DMS79 (cell line): Measurements from ENCODE around the gene FUT6.
"Not testable (repeated sequence)": the region's sequence is repeated elsewhere in the genome, so short reads cannot be mapped to it uniquely, and the experiment has no call there.

Source experiments
- DNase-seq: peaks from one replicate; lab custom pipeline; 2025; lab: John Stamatoyannopoulos, UW

FUT6 gene, protein sequence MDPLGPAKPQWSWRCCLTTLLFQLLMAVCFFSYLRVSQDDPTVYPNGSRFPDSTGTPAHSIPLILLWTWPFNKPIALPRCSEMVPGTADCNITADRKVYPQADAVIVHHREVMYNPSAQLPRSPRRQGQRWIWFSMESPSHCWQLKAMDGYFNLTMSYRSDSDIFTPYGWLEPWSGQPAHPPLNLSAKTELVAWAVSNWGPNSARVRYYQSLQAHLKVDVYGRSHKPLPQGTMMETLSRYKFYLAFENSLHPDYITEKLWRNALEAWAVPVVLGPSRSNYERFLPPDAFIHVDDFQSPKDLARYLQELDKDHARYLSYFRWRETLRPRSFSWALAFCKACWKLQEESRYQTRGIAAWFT

GRCh38 chr19:5839065-5840017 lies at the start of gene FUT6:
FUT6 (minus strand) TSS chr19:5839702; CDS start chr19:5832567, 7,135 bp downstream.
- DNase-seq: no peak

GRCh38 chr19:5884065-5884811 lies 44.7 kb upstream of the FUT6 start:
- not testable (repeated sequence) for DNase-seq

DNA sequence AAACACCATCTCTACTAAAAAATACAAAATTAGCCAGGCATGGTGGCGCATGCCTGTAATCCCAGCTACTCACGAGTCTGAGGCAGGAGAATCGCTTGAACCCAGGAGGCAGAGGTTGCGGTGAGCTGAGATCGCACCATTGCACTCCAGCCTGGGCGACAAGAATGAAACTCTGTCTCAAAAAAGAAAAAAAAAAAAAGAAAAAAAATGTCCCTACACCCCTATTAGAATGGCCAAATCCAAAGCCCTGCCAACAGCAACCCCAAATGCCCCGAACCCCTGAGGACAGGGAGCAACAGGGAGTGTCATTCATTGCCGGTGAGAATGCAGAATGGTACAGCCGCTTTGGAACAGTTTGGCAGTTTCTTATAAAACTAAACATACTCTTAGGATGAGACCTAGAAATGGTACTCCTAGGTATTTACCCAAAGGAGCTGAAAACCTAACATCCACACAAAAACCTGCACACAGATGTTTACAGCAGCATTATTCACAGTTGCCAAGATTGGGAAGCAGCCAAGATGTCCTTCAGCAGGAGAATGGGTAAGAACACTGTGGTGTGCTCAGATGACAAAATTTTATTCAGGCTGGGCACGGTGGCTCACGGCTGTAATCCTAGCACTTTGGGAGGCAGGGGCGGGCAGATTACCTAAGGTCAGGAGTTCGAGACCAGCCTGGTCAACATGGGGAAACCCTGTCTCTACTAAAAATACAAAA lies 43.8 kb upstream of the FUT6 start:
- DNase-seq: not testable (repeated sequence)

DNA sequence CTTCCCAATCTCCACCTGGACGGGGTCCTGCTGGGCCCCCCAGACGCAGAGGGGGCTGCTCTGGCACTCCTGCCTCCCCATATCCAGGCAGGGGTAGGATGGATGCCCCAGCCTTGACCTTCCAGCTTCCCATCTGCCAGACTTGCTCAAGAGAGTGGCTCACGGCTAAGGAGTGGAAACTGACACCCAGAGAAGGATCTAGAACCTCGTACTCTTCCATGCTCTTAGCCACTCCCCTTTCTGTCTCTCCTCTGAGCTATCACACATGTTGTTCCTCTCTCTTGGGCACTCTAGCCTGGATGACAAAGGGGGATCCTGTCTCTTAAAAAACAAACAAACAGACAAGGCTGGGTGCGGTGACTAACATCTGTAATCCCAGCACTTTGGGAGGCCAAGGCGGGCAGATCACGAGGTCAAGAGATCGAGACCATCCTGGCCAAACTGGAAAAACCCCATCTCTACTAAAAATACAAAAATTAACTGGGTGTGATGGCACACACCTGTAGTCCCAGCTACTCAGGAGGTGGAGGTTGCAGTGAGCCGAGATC lies 43.0 kb upstream of the FUT6 start:
- no peak for DNase-seq

GRCh38 chr19:5881543-5882299 lies 42.2 kb upstream of the FUT6 start:
- DNase-seq: no peak

DNA sequence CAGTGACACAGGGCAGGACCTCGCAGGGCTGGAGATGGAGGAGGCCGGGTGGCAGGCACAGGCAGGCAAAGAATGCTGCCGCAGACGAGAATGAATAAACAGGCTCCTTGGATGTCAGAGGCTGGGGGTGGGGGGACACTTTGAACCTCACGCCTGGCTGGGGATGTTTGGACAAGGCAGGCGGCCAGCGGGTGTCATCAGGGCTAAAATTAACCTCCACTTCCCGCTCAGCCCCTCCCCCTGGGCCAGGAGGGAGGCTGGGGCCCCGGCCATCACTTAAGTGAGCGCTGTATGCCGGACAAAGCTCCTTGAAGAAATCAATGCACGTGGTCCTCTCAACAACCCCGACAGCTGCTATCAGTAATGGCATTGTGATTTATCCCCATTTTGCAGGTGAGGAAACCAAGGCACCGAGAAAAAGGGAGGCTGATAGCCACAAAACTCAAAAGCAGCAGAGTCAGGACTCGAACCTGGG lies 41.1 kb upstream of the FUT6 start:
- DNase-seq: no peak

DNA sequence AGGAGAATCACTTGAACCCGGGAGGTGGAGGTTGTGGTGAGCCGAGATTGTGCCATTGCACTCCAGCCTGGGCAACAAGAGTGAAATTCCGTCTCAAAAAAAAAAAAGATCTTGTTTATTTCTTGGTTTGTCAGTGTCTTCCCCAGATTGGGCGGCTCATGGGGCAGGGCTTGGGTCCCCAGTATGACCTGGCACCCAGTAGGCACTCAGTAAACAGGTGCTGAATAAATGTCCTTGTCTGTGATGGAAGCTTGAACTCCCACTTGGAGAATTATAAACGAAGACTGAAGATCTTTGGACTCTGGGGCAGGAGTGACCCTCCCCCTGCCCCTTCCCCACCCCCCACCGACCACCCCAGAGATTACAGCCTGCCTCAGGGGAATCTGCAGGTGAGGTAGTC lies 40.7 kb upstream of the FUT6 start:
- no peak for DNase-seq

DNA sequence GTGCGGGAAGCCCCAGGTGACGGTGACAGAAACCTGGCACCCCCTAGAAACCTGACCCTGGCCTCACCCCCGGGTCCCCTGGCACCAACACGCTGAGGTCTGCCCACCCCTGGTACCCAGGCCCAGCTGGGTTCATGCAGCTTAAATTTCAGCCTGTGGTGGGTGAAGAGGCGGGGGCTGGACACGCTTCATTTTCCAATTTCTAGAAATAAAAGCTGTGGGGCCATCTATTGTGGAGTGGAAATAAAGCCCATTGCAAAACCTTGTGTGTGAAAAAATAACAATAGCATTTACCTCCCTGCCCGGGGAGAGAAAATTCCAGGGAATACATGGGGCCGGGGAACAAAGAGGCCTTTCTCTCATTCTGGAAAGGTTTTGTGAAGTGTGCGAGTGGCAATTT lies 38.4 kb upstream of the FUT6 start:
- no peak for DNase-seq

- no peak for DNase-seq
Observed at GRCh38 chr19:5877427-5877826, 37.9 kb upstream of the FUT6 start.

GRCh38 chr19:5874496-5874895 lies 35.0 kb upstream of the FUT6 start:
- DNase-seq: not testable (repeated sequence)

DNA sequence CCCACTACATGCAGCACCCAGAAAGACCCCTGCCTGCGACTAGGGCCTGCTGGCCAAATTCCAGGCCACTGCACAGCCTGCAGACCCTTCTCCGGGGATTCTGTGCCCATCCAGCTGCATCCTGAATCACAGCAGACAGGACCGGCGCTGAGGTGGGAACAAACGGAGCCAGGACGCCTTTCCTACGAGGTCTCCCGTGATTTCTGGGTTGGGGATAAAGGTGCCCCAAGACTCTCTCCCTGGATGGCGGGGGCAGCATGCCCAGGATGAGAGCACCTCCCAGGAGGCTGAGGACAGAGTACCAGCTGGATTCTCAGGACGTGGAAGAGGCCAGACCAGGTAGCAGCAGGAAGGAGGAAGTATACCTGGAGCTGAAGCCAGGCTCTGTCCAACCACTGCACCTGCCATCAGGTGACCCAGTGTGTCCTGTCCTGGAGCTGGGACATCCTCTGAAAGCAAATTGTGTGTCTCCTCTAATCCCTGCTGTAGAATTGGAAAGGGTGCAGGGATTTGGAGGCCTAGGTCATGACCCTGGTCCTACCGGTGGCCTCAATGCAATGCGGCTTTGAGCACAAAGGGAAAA lies 34.2 kb upstream of the FUT6 start:
- no peak for DNase-seq

- no peak for DNase-seq
Observed at GRCh38 chr19:5870986-5871394, 31.5 kb upstream of the FUT6 start.

GRCh38 chr19:5867201-5868136 lies 28.0 kb upstream of the FUT6 start:
- no peak for DNase-seq

DNA sequence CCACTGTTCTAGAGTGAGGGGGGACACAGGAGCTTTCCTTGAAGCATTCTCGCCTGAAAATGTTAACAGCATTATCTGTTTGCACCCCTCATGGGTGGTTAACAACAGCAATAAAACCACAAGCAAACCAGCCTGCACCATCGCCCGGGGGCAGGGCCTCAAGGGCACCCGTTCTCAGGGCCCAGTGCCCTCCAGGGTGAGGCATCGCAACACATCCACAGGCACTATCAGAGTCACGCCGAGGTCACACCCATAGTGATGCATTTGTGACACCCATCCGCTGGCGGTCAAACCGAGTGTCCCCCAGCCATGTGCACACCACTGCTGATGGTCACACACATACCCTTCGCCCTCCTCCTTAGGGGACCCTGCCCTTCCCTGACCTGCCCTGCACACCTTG lies 26.3 kb upstream of the FUT6 start:
- no peak for DNase-seq

- DNase-seq: no peak
Observed at GRCh38 chr19:5864725-5865486, 25.4 kb upstream of the FUT6 start.

DNA sequence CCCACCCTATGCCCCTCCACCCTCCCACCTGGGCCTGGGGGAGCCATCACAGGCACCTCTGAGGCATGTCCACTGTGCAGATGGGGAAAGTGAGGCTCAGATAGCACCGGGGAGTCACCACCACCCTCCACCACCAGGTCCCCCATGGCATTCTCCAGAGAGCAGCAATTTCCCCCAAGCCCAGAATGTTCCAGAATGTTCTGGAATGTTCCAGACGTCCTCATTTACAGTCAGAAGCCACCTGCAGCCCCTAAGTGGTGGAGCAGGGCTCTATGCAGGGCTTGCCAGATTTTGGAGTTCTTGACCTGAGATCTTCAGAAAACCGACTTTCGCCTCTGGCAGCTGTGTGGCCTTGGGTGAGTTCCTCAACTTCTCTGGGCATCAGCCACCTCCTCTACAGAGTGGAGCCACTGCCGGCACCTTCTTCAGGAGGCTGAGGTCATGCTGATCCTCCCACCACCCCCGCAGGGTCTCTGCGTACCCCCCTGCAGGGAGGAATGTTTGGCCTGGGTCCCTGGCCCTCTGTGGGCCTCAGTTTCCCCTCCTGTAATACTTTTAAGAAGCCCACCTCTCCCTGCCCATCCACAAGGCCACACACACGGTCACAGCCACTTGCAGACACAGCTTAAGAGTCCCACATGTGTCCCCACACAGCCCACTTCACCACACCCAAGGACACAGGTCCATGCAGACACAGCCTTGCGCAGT lies 24.7 kb upstream of the FUT6 start:
- no peak for DNase-seq

DNA sequence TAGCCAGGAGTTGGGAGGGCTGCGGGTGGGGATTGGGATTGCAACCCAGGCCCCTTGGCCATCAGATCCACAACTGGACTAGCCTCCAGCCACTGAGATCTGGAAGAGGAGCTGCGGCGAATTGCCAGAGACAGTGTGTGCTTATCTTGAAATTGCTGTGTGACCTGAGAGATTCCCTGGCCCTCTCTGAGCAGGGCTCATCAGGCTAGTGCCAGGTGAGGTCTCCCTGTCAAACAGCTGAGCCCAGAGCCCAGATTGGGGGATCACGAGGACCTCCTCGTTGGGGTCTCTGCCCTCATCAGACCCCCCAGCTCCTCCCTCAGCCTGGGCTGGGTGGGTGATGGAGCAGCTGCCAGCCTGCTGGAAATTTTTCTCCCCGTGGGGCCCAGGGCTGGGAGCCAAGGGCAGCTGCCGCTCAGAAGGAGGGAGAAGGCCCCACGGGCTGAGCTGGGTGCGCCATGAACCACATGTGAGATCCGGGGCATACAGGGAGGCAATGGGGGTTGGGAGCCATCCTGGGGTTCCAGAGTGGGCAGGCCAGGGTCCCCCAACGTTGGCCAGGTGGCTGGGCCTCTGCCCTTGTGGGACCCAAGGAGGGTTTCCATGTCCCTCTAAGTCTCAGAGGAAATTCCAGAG lies 23.6 kb upstream of the FUT6 start:
- no peak for DNase-seq
